ENCODE measurements around the gene NFS1.
"Not testable (repeated sequence)": the region's sequence is repeated elsewhere in the genome, so short reads cannot be mapped to it uniquely, and the experiment has no call there.

NFS1 gene

GRCh38 chr20:35699127-35699956, at the start of gene NFS1, which contains the start of gene ROMO1:
Gene NFS1, minus strand, starts transcription at chr20:35699352. Its CDS starts 64 bp downstream, at chr20:35699288.
Gene ROMO1, plus strand, starts transcription at chr20:35699405. Its CDS starts 228 bp downstream, at chr20:35699633.
- DNase-seq (ENCODE audit: low spot score) = peak; percentile 86

- DNase-seq (ENCODE audit: low spot score) = not testable (repeated sequence)
Observed at GRCh38 chr20:35744492-35744841, 45.3 kb upstream of the NFS1 start.

- DNase-seq (ENCODE audit: low spot score) = peak; percentile 23
Observed at GRCh38 chr20:35743693-35744491, 44.7 kb upstream of the NFS1 start.

- DNase-seq (ENCODE audit: low spot score) = peak; percentile 10
Observed at GRCh38 chr20:35742741-35743523, 43.8 kb upstream of the NFS1 start.

GRCh38 chr20:35741892-35742740, 43.0 kb upstream of the NFS1 start, which contains the start of gene RBM39:
Gene RBM39, minus strand, starts transcription at chr20:35742260. Its CDS starts 1,386 bp downstream, at chr20:35740874.
- peak; percentile 100 for DNase-seq (ENCODE audit: low spot score)

GRCh38 chr20:35739294-35740163, 40.4 kb upstream of the NFS1 start:
- DNase-seq (ENCODE audit: low spot score) = no peak

- no peak for DNase-seq (ENCODE audit: low spot score)
Observed at GRCh38 chr20:35738410-35739179, 39.4 kb upstream of the NFS1 start.

- no peak for DNase-seq (ENCODE audit: low spot score)
Observed at GRCh38 chr20:35737865-35738333, 38.7 kb upstream of the NFS1 start.

GRCh38 chr20:35735826-35736470, 36.8 kb upstream of the NFS1 start:
- no peak for DNase-seq (ENCODE audit: low spot score)

- DNase-seq (ENCODE audit: low spot score) = no peak
Observed at GRCh38 chr20:35734777-35735649, 35.9 kb upstream of the NFS1 start.

GRCh38 chr20:35734374-35734773, 35.2 kb upstream of the NFS1 start:
- DNase-seq (ENCODE audit: low spot score) = no peak

- no peak for DNase-seq (ENCODE audit: low spot score)
Observed at GRCh38 chr20:35732644-35732982, 33.5 kb upstream of the NFS1 start.

GRCh38 chr20:35731862-35732643, 32.9 kb upstream of the NFS1 start:
- no peak for DNase-seq (ENCODE audit: low spot score)

GRCh38 chr20:35731469-35731788, 32.3 kb upstream of the NFS1 start:
- no peak for DNase-seq (ENCODE audit: low spot score)

GRCh38 chr20:35730583-35731468, 31.7 kb upstream of the NFS1 start:
- no peak for DNase-seq (ENCODE audit: low spot score)

Data from Ammon's horn (tissue), 1 donor.